Measurements from ENCODE around the gene AFTPH.

DNA sequence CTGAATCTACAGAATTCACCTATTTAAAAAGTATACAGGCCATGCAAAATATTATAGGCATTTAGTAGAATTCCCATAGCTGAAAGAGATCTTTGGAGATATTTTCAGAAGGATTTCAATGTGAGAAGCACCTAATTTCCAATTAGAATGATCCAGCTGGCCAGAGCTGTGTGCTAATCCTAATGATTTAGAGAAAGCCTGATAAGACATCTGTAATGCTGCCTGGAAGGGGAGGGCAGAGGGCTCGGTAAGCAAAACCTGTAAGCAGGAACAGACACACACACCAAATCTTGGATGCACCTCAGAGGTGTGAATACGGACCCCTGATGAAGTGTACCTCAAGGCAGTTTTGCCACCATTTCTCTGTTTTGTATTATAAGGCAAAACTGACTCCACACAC lies 115.6 kb downstream of the AFTPH start:
- TF ChIP-seq, protein P1, sequence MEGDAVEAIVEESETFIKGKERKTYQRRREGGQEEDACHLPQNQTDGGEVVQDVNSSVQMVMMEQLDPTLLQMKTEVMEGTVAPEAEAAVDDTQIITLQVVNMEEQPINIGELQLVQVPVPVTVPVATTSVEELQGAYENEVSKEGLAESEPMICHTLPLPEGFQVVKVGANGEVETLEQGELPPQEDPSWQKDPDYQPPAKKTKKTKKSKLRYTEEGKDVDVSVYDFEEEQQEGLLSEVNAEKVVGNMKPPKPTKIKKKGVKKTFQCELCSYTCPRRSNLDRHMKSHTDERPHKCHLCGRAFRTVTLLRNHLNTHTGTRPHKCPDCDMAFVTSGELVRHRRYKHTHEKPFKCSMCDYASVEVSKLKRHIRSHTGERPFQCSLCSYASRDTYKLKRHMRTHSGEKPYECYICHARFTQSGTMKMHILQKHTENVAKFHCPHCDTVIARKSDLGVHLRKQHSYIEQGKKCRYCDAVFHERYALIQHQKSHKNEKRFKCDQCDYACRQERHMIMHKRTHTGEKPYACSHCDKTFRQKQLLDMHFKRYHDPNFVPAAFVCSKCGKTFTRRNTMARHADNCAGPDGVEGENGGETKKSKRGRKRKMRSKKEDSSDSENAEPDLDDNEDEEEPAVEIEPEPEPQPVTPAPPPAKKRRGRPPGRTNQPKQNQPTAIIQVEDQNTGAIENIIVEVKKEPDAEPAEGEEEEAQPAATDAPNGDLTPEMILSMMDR (IDR thresholded peaks at IDR 0.05), result no peak
- TF ChIP-seq POLR2AphosphoS5 (IDR thresholded peaks at IDR 0.05; ENCODE audit: low read depth, low read length), result no peak
